PC-9 (cell line): Measurements from ENCODE around the gene NAT9. TPM values are rescaled to one million over a fixed set of nuclear protein-coding genes. Genes with fewer than 3 reads are reported as not detected.

Experiments
- BruUV-seq: library from RNA; stranded (reverse); fragments of 400-500 nt; replicated peaks from 2 replicates; lab custom pipeline; 2021; lab: Mats Ljungman, UMichigan
- CTCF ChIA-PET: fragments of 300-600 bp; sonication (Branson Sonifier 250); formaldehyde crosslinking; loops from one replicate; lab custom pipeline; 2022; ENCODE audit warnings: antibody characterized with exemption; lab: Charles Lee
- POLR2A ChIA-PET: fragments of 300-600 bp; sonication (Branson Sonifier 250); formaldehyde crosslinking; loops from one replicate; lab custom pipeline; 2022; ENCODE audit warnings: antibody characterized with exemption; ENCODE audit not compliant: unreplicated experiment; lab: Charles Lee
- DNase-seq, 2 experiments: peaks; one replicate each; pipeline versions ENCODE4 v3.0.0 to v3.0.0-alpha.2; 2015 to 2022; ENCODE audit warnings: mixed read lengths in 1 of 2
- H2AFZ ChIP-seq: fragments of 200-600 bp; sonication (generic); 2 replicates; pipeline ENCODE4 v1.8.1; 2017; ENCODE audit warnings: antibody characterized with exemption
- H3F3A ChIP-seq: fragments of 200-600 bp; sonication (generic); 2 replicates; pipeline ENCODE4 v1.8.1; 2017; ENCODE audit warnings: antibody characterized with exemption, mild to moderate bottlenecking, low read depth; ENCODE audit not compliant: insufficient read depth
- H3K27ac ChIP-seq: fragments of 200-600 bp; sonication (generic); 2 replicates; pipeline ENCODE4 v1.6.1; 2016; ENCODE audit warnings: mixed run types
- H3K27me3 ChIP-seq: fragments of 200-600 bp; sonication (generic); 2 replicates; pipeline ENCODE4 v1.6.1; 2016; ENCODE audit warnings: low read depth, mixed run types; ENCODE audit not compliant: insufficient read depth
- H3K36me3 ChIP-seq: fragments of 200-600 bp; sonication (generic); 2 replicates; pipeline ENCODE4 v1.6.1; 2016; ENCODE audit warnings: low read depth, mixed run types
- H3K4me1 ChIP-seq: fragments of 200-600 bp; sonication (generic); replicated peaks from 2 replicates; pipeline ENCODE4 v1.6.1; 2016; ENCODE audit warnings: mixed run types; ENCODE audit not compliant: insufficient read depth
- H3K4me2 ChIP-seq: fragments of 200-600 bp; sonication (generic); 2 replicates; pipeline ENCODE4 v1.6.1; 2017; ENCODE audit warnings: mixed run types
- H3K4me3 ChIP-seq: fragments of 200-600 bp; sonication (generic); 2 replicates; pipeline ENCODE4 v1.6.1; 2016; ENCODE audit warnings: mixed run types
- H3K79me2 ChIP-seq: fragments of 200-600 bp; sonication (generic); 2 replicates; pipeline ENCODE4 v1.6.1; 2017; ENCODE audit warnings: low read depth, mixed run types
- H3K9me2 ChIP-seq: fragments of 200-600 bp; sonication (generic); 2 replicates; pipeline ENCODE4 v1.8.1; 2017; ENCODE audit warnings: mild to moderate bottlenecking; ENCODE audit not compliant: insufficient read depth
- H3K9me3 ChIP-seq: fragments of 200-600 bp; sonication (generic); 2 replicates; pipeline ENCODE4 v1.8.1; 2016; ENCODE audit warnings: low read depth; ENCODE audit not compliant: insufficient read depth
- H4K20me1 ChIP-seq: fragments of 200-600 bp; sonication (generic); 2 replicates; pipeline ENCODE4 v1.8.1; 2017; ENCODE audit not compliant: insufficient read depth
- EZH2 ChIP-seq: fragments of 200-600 bp; sonication (generic); IDR thresholded peaks from 2 replicates; pipeline ENCODE4 v1.8.0; 2017; ENCODE audit warnings: antibody characterized with exemption, low read depth
- intact Hi-C: fragments of 100-400 bp; cut with micrococcal nuclease; formaldehyde crosslinking; loops from one replicate; pipeline ENCODE4 v1.10.0; 2022; ENCODE audit not compliant: unreplicated experiment
- total RNA-seq: library from RNA; stranded (reverse); gene quantifications from 2 replicates; pipeline ENCODE4 v1.2.3, GENCODE V29; 2021
- TF ChIP-seq, protein P1 (sequence below): fragments of 200-600 bp; sonication (generic); conservative IDR thresholded peaks from 2 replicates; pipeline ENCODE4 v1.6.1; 2017; ENCODE audit warnings: mixed run types, antibody characterized with exemption, mild to moderate bottlenecking, moderate library complexity

The NAT9 gene
- total RNA-seq, 1 experiment from 2014 or later = 31.5 TPM

- CTCF ChIA-PET = no interaction called here
- Histone ChIP-seq H2AFZ (no peak overlapping the region), H3F3A (no peaks in the 10 kb centered on the region), H3K4me1 (no peaks in the 10 kb centered on the region), H3K4me2 (no peak overlapping the region), H3K36me3 (no peaks in the 10 kb centered on the region), H3K27ac (no peak overlapping the region), H3K4me3 (no peak overlapping the region), H3K9me2 (no peaks in the 10 kb centered on the region), H3K9me3 (no peaks in the 10 kb centered on the region), H3K27me3 (no peaks in the 10 kb centered on the region), H3K79me2 (no peaks in the 10 kb centered on the region), H4K20me1 (no peaks in the 10 kb centered on the region)
- TF ChIP-seq EZH2 = no peak
- TF ChIP-seq, protein P1, sequence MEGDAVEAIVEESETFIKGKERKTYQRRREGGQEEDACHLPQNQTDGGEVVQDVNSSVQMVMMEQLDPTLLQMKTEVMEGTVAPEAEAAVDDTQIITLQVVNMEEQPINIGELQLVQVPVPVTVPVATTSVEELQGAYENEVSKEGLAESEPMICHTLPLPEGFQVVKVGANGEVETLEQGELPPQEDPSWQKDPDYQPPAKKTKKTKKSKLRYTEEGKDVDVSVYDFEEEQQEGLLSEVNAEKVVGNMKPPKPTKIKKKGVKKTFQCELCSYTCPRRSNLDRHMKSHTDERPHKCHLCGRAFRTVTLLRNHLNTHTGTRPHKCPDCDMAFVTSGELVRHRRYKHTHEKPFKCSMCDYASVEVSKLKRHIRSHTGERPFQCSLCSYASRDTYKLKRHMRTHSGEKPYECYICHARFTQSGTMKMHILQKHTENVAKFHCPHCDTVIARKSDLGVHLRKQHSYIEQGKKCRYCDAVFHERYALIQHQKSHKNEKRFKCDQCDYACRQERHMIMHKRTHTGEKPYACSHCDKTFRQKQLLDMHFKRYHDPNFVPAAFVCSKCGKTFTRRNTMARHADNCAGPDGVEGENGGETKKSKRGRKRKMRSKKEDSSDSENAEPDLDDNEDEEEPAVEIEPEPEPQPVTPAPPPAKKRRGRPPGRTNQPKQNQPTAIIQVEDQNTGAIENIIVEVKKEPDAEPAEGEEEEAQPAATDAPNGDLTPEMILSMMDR = no peak
- BruUV-seq = no TSS peak
- intact Hi-C loops = no loop called here
- no peak for DNase-seq
- POLR2A ChIA-PET = interaction anchor here (0.5 kb wide), 1 partner anchor 9 kb away, joined by 3 read pairs; no protein-coding TSS in a partner anchor
Measured at GRCh38 chr17:74796866-74797265, 20.7 kb upstream of the NAT9 start.

- H3K9me3 ChIP-seq = no peaks in the 10 kb centered on the region
- no peaks in the 10 kb centered on the region for H3K9me2 ChIP-seq
- no peaks in the 10 kb centered on the region for H3K36me3 ChIP-seq
- TF ChIP-seq, protein P1 = no peak
- TF ChIP-seq EZH2 = no peak
- CTCF ChIA-PET = no interaction called here
- BruUV-seq = no TSS peak
- H3K79me2 ChIP-seq = no peaks in the 10 kb centered on the region
- no peaks in the 10 kb centered on the region for H3F3A ChIP-seq
- intact Hi-C loops = no loop called here
- no peaks in the 10 kb centered on the region for H4K20me1 ChIP-seq
- POLR2A ChIA-PET = interaction anchor here (0.5 kb wide), 1 partner anchor 9 kb away, joined by 3 read pairs; no protein-coding TSS in a partner anchor
- H3K4me1 ChIP-seq = no peaks in the 10 kb centered on the region
- no peak overlapping the region for H3K4me3 ChIP-seq
- H3K27ac ChIP-seq = no peak overlapping the region
- no peak overlapping the region for H3K4me2 ChIP-seq
- H3K27me3 ChIP-seq = no peaks in the 10 kb centered on the region
- DNase-seq = no peak
- no peak overlapping the region for H2AFZ ChIP-seq
Measured at GRCh38 chr17:74796211-74796610, 20.1 kb upstream of the NAT9 start.

- POLR2A ChIA-PET = no interaction called here
- Histone ChIP-seq H3K4me1 (no peaks in the 10 kb centered on the region), H2AFZ (no peak overlapping the region), H3K27ac (no peak overlapping the region), H3K4me3 (no peak overlapping the region), H3K79me2 (no peaks in the 10 kb centered on the region), H3K9me3 (no peaks in the 10 kb centered on the region), H3K36me3 (no peaks in the 10 kb centered on the region), H3K27me3 (no peaks in the 10 kb centered on the region), H3F3A (no peaks in the 10 kb centered on the region), H4K20me1 (no peaks in the 10 kb centered on the region), H3K9me2 (no peaks in the 10 kb centered on the region), H3K4me2 (no peak overlapping the region)
- CTCF ChIA-PET = no interaction called here
- intact Hi-C loops = no loop called here
- no peak for DNase-seq
- no TSS peak for BruUV-seq
- TF ChIP-seq EZH2 = no peak
- TF ChIP-seq, protein P1 = no peak
Measured at GRCh38 chr17:74795327-74796020, 19.3 kb upstream of the NAT9 start.
